NT2/D1 (cell line): ENCODE data around the gene SLC9A9.

Experiments
- SUZ12 ChIP-seq: IDR thresholded peaks from 2 replicates; pipeline ENCODE4 v1.6.1; 2011; ENCODE audit not compliant: insufficient read length, insufficient read depth; ENCODE audit errors: extremely low read depth
- YY1 ChIP-seq: IDR thresholded peaks from 2 replicates; pipeline ENCODE4 v1.6.1; 2011; ENCODE audit not compliant: insufficient read length, insufficient read depth
- ZNF274 ChIP-seq: IDR thresholded peaks from 2 replicates; pipeline ENCODE4 v1.6.1; 2011; ENCODE audit warnings: mild to moderate bottlenecking, low read depth, low read length

DNA sequence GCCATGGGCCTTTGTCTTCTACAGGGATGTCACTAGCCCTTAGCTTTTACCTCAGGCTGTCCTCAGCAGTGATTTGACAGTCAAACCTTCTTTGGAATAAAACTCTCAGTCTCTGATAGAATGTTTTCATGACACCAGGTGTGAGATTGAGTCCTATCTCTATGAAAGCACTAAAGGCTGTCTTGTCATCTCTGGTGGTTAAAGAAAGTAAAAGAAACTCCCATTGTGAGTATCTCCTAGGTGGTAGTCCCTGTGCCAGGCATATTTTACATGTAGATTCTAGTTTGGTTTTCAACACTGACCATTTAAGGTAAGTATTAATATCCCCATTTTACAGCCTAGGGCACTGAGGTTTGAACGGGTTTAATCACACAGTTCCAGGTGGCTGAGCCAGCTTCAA is 368.5 kb downstream of the SLC9A9 start:
- TF ChIP-seq SUZ12 (no peak), YY1 (no peak), ZNF274 (no peak)
